Caco-2 (cell line): Measurements from ENCODE around the gene MGAT4A. TPM values are rescaled to one million over a fixed set of nuclear protein-coding genes. Genes with fewer than 3 reads are reported as not detected.

Experiments
- BruUV-seq: library from RNA; stranded (reverse); fragments of 400-500 nt; replicated peaks from 2 replicates; lab custom pipeline; 2021; lab: Mats Ljungman, UMichigan
- CTCF ChIA-PET: fragments of 300-600 bp; sonication (Branson Sonifier 250); formaldehyde crosslinking; loops from one replicate; lab custom pipeline; 2022; ENCODE audit warnings: antibody characterized with exemption; lab: Charles Lee
- POLR2A ChIA-PET: fragments of 300-600 bp; sonication (Branson Sonifier 250); formaldehyde crosslinking; loops from one replicate; lab custom pipeline; 2022; ENCODE audit warnings: antibody characterized with exemption; lab: Charles Lee
- DNase-seq, 2 experiments: peaks; one replicate each; pipeline versions ENCODE4 v3.0.0 to v3.0.0-alpha.2; 2020 to 2022
- H3K27me3 ChIP-seq: replicated peaks from 2 replicates; pipeline ENCODE4 v1.6.0; 2011; ENCODE audit warnings: low read length; ENCODE audit not compliant: control insufficient read depth, insufficient read depth
- H3K36me3 ChIP-seq: 2 replicates; pipeline ENCODE4 v1.5.1; 2011; ENCODE audit warnings: low read length; ENCODE audit not compliant: control insufficient read depth, insufficient read depth
- H3K4me1 ChIP-seq: fragments of 250-450 bp; sonication (Bioruptor Pico); 2 replicates; pipeline ENCODE4 v1.5.1; 2020; ENCODE audit warnings: mild to moderate bottlenecking
- H3K4me3 ChIP-seq: 2 replicates; pipeline ENCODE4 v1.5.1; 2011; ENCODE audit warnings: low read depth, mild to moderate bottlenecking, control low read depth, low read length
- H3K9me3 ChIP-seq: fragments of 250-450 bp; sonication (Bioruptor Pico); 2 replicates; pipeline ENCODE4 v1.5.1; 2020; ENCODE audit warnings: mild to moderate bottlenecking, moderate library complexity
- H3K27ac Mint-ChIP-seq: one replicate; pipeline ENCODE4 v1.8.0; 2022; ENCODE audit warnings: mixed read lengths; ENCODE audit not compliant: unreplicated experiment
- H3K27me3 Mint-ChIP-seq: one replicate; pipeline ENCODE4 v1.8.0; 2022; ENCODE audit warnings: mixed read lengths; ENCODE audit not compliant: insufficient read depth, unreplicated experiment
- H3K36me3 Mint-ChIP-seq: one replicate; pipeline ENCODE4 v1.8.0; 2022; ENCODE audit warnings: mild to moderate bottlenecking, mixed read lengths; ENCODE audit not compliant: insufficient read depth, unreplicated experiment
- H3K4me1 Mint-ChIP-seq: one replicate; pipeline ENCODE4 v1.8.0; 2022; ENCODE audit warnings: low read depth, mixed read lengths; ENCODE audit not compliant: unreplicated experiment
- H3K4me3 Mint-ChIP-seq: one replicate; pipeline ENCODE4 v1.8.0; 2022; ENCODE audit warnings: mild to moderate bottlenecking, moderate library complexity, mixed read lengths; ENCODE audit not compliant: unreplicated experiment
- H3K9me3 Mint-ChIP-seq: one replicate; pipeline ENCODE4 v1.8.0; 2022; ENCODE audit warnings: mixed read lengths; ENCODE audit not compliant: unreplicated experiment
- CTCF ChIP-seq, 2 experiments: fragments of 200-600 bp in 1 of 2; IDR thresholded peaks; 1 replicate in 1 of 2; 2 replicates in 1 of 2; pipeline versions ENCODE4 v1.5.1 to v1.8.0; 2011 to 2022; ENCODE audit warnings: antibody characterized with exemption in 1 of 2, control low read depth in 1 of 2, inconsistent platforms in 1 of 2, low read depth in 1 of 2, low read length in 1 of 2, mild to moderate bottlenecking in 1 of 2, moderate library complexity in 1 of 2; ENCODE audit not compliant: insufficient read depth in 1 of 2, severe bottlenecking in 1 of 2, unreplicated experiment in 1 of 2
- intact Hi-C: fragments of 100-400 bp; cut with micrococcal nuclease; formaldehyde crosslinking; loops from one replicate; pipeline ENCODE4 v1.10.0; 2022; ENCODE audit not compliant: unreplicated experiment
- total RNA-seq: library from RNA; stranded (reverse); gene quantifications from 2 replicates; pipeline ENCODE4 v1.2.3, GENCODE V29; 2022

The MGAT4A gene
- total RNA-seq, 1 experiment from 2014 or later, result 63.7 TPM

- H3K4me1 ChIP-seq, result peaks cover 14% of the 10 kb centered on the region
- ChIA-PET CTCF (no interaction called here), POLR2A (no interaction called here)
- H3K9me3 ChIP-seq, result no peaks in the 10 kb centered on the region
- H3K36me3 ChIP-seq, result no peaks in the 10 kb centered on the region
- H3K27me3 Mint-ChIP-seq, result no peaks in the 10 kb centered on the region
- H3K4me3 Mint-ChIP-seq, result no peak overlapping the region
- no peaks in the 10 kb centered on the region for H3K27me3 ChIP-seq
- intact Hi-C loops, result no loop called here
- DNase-seq, result no peak
- no peaks in the 10 kb centered on the region for H3K9me3 Mint-ChIP-seq
- no TSS peak for BruUV-seq
- H3K36me3 Mint-ChIP-seq, result peaks cover 7% of the 10 kb centered on the region
- H3K27ac Mint-ChIP-seq, result no peak overlapping the region
- no peak overlapping the region for H3K4me3 ChIP-seq
- no peak for TF ChIP-seq CTCF (IDR thresholded peaks at IDR 0.05; ENCODE audit: insufficient read depth in 1 of 2, low read depth in 1 of 2, low read length in 1 of 2, severe bottlenecking in 1 of 2, unreplicated experiment in 1 of 2)
- H3K4me1 Mint-ChIP-seq, result peaks cover 14% of the 10 kb centered on the region
Measured at GRCh38 chr2:98683728-98684127, 47.2 kb downstream of the MGAT4A start.

GRCh38 chr2:98676742-98677141 lies 54.2 kb downstream of the MGAT4A start:
- H3K36me3 Mint-ChIP-seq, result peaks cover 29% of the 10 kb centered on the region
- H3K4me3 Mint-ChIP-seq, result no peak overlapping the region
- DNase-seq, result no peak
- H3K4me1 Mint-ChIP-seq, result no peaks in the 10 kb centered on the region
- H3K36me3 ChIP-seq, result no peaks in the 10 kb centered on the region; the same call in 1 of the 2 replicates
- no peak for TF ChIP-seq CTCF (IDR thresholded peaks at IDR 0.05; ENCODE audit: insufficient read depth in 1 of 2, low read depth in 1 of 2, low read length in 1 of 2, severe bottlenecking in 1 of 2, unreplicated experiment in 1 of 2)
- H3K4me1 ChIP-seq, result no peaks in the 10 kb centered on the region
- ChIA-PET CTCF (interaction anchor here (0.6 kb wide), 1 partner anchor 55 kb away, joined by 3 read pairs; no protein-coding TSS in a partner anchor), POLR2A (no interaction called here)
- no peaks in the 10 kb centered on the region for H3K27me3 ChIP-seq
- peaks cover 6% of the 10 kb centered on the region; the same call in 1 of the 2 replicates for H3K9me3 ChIP-seq
- intact Hi-C loops, result no loop called here
- no peak overlapping the region for H3K27ac Mint-ChIP-seq
- H3K9me3 Mint-ChIP-seq, result peaks cover 3% of the 10 kb centered on the region
- no TSS peak for BruUV-seq
- no peak overlapping the region for H3K4me3 ChIP-seq
- H3K27me3 Mint-ChIP-seq, result no peaks in the 10 kb centered on the region

- POLR2A ChIA-PET, result no interaction called here
- no peaks in the 10 kb centered on the region for H3K4me1 Mint-ChIP-seq
- TF ChIP-seq CTCF (IDR thresholded peaks at IDR 0.05; ENCODE audit: insufficient read depth in 1 of 2, low read depth in 1 of 2, low read length in 1 of 2, severe bottlenecking in 1 of 2, unreplicated experiment in 1 of 2), result no peak
Measured at GRCh38 chr2:98674233-98674964, 56.5 kb downstream of the MGAT4A start.

More at GRCh38 chr2:98674233-98674964, 56.5 kb downstream of the MGAT4A start:
- H3K27me3 Mint-ChIP-seq, result no peaks in the 10 kb centered on the region
- no peak overlapping the region for H3K4me3 Mint-ChIP-seq
- Histone ChIP-seq H3K36me3 (no peaks in the 10 kb centered on the region; the same call in 1 of the 2 replicates), H3K9me3 (peaks cover 6% of the 10 kb centered on the region; the same call in 1 of the 2 replicates), H3K4me1 (no peaks in the 10 kb centered on the region), H3K4me3 (no peak overlapping the region), H3K27me3 (no peaks in the 10 kb centered on the region)
- CTCF ChIA-PET, result no interaction called here
- no peak for DNase-seq
- H3K27ac Mint-ChIP-seq, result no peak overlapping the region
- H3K36me3 Mint-ChIP-seq, result peaks cover 36% of the 10 kb centered on the region
- intact Hi-C loops, result no loop called here
- BruUV-seq, result no TSS peak
- H3K9me3 Mint-ChIP-seq, result peaks cover 19% of the 10 kb centered on the region
